Measurements from ENCODE around the gene MAP3K8.

GRCh38 chr10:30494558-30494957 is 60.6 kb downstream of the MAP3K8 start:
- TF ChIP-seq POLR2A (IDR thresholded peaks at IDR 0.05; ENCODE audit: low read length) (no peak), GATA1 (IDR thresholded peaks at IDR 0.05; ENCODE audit: low read depth, low read length) (no peak)
